Lower leg skin (tissue), 3 donors: ENCODE measurements around the gene ZNF684.

Experiments
- CTCF ChIP-seq, 3 donors: fragments of 450-650 bp; IDR thresholded peaks; one replicate each; pipeline ENCODE4 v1.5.1; 2016; ENCODE audit warnings: antibody characterized with exemption in 3 of 3, mild to moderate bottlenecking in 3 of 3, moderate library complexity in 2 of 3
- POLR2A ChIP-seq, 2 donors: fragments of 450-650 bp; IDR thresholded peaks; one replicate each; pipeline ENCODE4 v1.6.1; 2016 to 2017; ENCODE audit warnings: antibody characterized with exemption in 2 of 2, mild to moderate bottlenecking in 1 of 2, moderate library complexity in 1 of 2

GRCh38 chr1:40567825-40568224 lies 36.4 kb downstream of the ZNF684 start:
- no peak for TF ChIP-seq CTCF (IDR thresholded peaks at IDR 0.05)
- TF ChIP-seq POLR2A (IDR thresholded peaks at IDR 0.05): no peak
